Measurements from ENCODE around the gene NATD1. TPM values are rescaled to one million over a fixed set of nuclear protein-coding genes. Genes with fewer than 3 reads are reported as not detected.
A peak's percentile ranks its signal among the peaks of the same experiment; 100 is the strongest.

The NATD1 gene
- total RNA-seq, 1 experiment from 2014 or later = 7.3 TPM

DNA sequence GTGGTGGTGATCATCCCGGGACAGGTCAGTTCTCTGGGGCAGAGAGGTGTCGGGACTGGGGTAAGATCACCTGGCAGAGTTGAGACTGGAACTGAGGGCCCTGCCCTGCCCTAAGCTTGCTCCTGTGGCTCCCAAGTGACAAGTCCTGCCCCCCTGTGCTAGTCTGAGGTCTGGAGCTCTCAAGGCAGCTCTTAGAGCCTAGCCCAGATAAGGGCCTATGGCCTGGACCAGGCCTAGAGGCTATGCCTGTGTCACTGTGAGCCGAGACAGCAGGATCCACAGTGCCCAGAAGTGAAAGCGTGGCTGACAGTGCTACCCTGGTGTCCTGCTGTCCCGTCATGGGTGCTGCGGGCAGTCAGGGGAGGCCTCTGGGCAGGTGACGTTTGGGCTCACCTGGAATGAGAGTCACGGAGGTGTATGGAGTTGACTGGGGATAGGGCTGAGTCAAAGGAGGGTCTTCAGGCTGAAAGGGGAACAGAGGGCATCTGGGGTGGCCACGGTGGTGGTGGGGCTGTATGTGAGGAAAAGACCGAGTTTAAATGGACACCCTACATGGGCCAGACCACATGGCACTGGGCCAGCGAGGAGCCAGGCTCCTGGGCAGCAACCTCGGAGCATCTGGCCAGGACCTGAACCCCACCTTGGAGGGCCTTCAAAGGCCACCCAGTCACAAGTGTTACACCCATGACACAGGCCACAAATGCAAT is 5.5 kb downstream of the NATD1 start:
- Mint-ChIP-seq H3K27me3 (ENCODE audit: low read depth) (peaks cover 10% of the 10 kb centered on the region), H3K27ac (peak overlapping the region in 2 of 3 experiments; percentile 65 to 87; a peak in 3 of 7 replicates), H3K4me1 (peaks cover 9 to 26% of the 10 kb centered on the region in 2 experiments), H3K9me3 (no peaks in the 10 kb centered on the region), H3K36me3 (ENCODE audit: insufficient read depth in 1 of 3, low read depth in 3 of 3) (no peaks in the 10 kb centered on the region), H3K4me3 (no peak overlapping the region)
- H2BK5ac ChIP-seq (ENCODE audit: insufficient read length, low read length) = no peak overlapping the region
- H3K18ac ChIP-seq (ENCODE audit: insufficient read length, low read depth, low read length) = no peak overlapping the region
- no peak overlapping the region for H2BK15ac ChIP-seq (ENCODE audit: low read depth, low read length)
- no peak overlapping the region for H3K9ac ChIP-seq (ENCODE audit: extremely low read depth, insufficient read length, low read length)
- H2BK20ac ChIP-seq (ENCODE audit: low read depth, low read length, poor library complexity, severe bottlenecking) = no peak overlapping the region
- TF ChIP-seq CTCF (conservative IDR thresholded peaks at IDR 0.05) = no peak
- no peaks in the 10 kb centered on the region; the same call in 1 of the 2 replicates for H3K27me3 ChIP-seq (ENCODE audit: insufficient read depth, low read length)
- no peaks in the 10 kb centered on the region for H3K9me3 ChIP-seq (ENCODE audit: control insufficient read depth, low read depth, low read length)
- no peak overlapping the region; the same call in 1 of the 2 replicates for H3K14ac ChIP-seq (ENCODE audit: insufficient read depth, low read length)
- no peak overlapping the region for H2BK12ac ChIP-seq (ENCODE audit: insufficient read length, low read depth, low read length)
- no peak overlapping the region for H3K27ac ChIP-seq (ENCODE audit: insufficient read length, low read depth, low read length)
- no peaks in the 10 kb centered on the region for H3K79me1 ChIP-seq (ENCODE audit: insufficient read depth, low read depth, low read length, poor library complexity, severe bottlenecking)
- no peak overlapping the region for H2BK120ac ChIP-seq (ENCODE audit: low read depth, low read length, poor library complexity, severe bottlenecking)
- H4K91ac ChIP-seq (ENCODE audit: insufficient read length, low read depth, low read length) = no peak overlapping the region
- WGBS (ENCODE audit: extremely low coverage, insufficient read length, low lambda C conversion rate) = no CpG with 5 or more reads among the region's 12 CpGs
- H4K5ac ChIP-seq (ENCODE audit: insufficient read length, low read depth, low read length) = no peak overlapping the region
- H3T11ph ChIP-seq (ENCODE audit: low read length) = no peak overlapping the region
- H3K23ac ChIP-seq (ENCODE audit: insufficient read length, low read depth, low read length) = no peak overlapping the region
- H3K4me2 ChIP-seq (ENCODE audit: insufficient read depth, insufficient read length, low read length) = no peak overlapping the region
- H3K4ac ChIP-seq (ENCODE audit: low read depth, low read length) = no peak overlapping the region
- no peak overlapping the region for H2AK5ac ChIP-seq (ENCODE audit: insufficient read length, low read length)
- no peak overlapping the region for H4K8ac ChIP-seq (replicated peaks; ENCODE audit: insufficient read length, low read depth, low read length)
- H4K20me1 ChIP-seq (ENCODE audit: control insufficient read depth, insufficient read depth, insufficient read length) = no peaks in the 10 kb centered on the region
- no peaks in the 10 kb centered on the region for H3K4me1 ChIP-seq (ENCODE audit: insufficient read depth, low read length)
- H2AFZ ChIP-seq (ENCODE audit: low read length) = no peak overlapping the region
- no peaks in the 10 kb centered on the region for H3K79me2 ChIP-seq (ENCODE audit: insufficient read depth, low read length)
- no peak overlapping the region for H3K56ac ChIP-seq (ENCODE audit: insufficient read length, low read depth, low read length)
- DNase-seq = no peak
- no peaks in the 10 kb centered on the region for H3K23me2 ChIP-seq (ENCODE audit: insufficient read length, low read depth, low read length, poor library complexity, severe bottlenecking)
